HG02973 (cell line): ENCODE data around the gene LSM5.
A peak's percentile ranks its signal among the peaks of the same experiment; 100 is the strongest.
"Not testable (repeated sequence)": the region's sequence is repeated elsewhere in the genome, so short reads cannot be mapped to it uniquely, and the experiment has no call there.

Source experiments
- ATAC-seq: cut with Tn5 transposase; IDR thresholded peaks from one replicate; pipeline ENCODE4 v1.9.1; 2021; ENCODE audit warnings: moderate library complexity; ENCODE audit not compliant: unreplicated experiment

The LSM5 gene

DNA sequence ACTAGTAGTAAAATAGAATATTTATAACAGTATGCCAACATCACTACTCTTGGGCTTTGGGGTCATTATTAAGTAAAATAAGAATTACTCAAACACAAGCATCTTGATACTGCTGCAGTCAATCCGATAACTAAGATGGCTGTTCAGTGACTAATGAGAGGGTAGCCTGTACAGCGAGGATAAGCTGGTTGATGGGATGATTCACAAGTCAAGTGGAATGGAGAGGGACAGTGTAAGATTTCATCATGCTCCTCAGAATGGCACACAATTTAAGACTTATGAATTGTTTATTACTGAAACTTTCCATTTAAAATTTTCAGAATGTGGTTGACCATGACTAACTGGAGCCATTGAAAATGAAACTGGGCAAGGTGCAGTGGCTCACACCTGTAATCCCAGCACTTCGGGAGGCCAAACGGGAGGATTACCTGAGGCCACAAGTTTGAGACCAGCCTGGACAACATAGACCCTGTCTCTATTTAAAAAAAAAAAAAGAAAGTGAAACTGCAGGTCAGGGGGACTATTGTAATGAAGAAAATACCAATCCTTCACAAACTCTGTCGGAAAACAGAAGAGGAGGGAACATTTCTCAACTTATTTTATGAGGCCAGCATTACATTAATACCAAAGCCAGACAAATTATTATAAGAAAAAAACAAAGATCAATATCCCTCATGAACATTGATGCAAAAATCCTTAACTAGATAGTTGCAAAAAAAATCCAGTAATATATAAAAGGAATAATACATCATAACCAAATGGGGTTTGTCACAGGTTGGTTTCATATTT lies 16.3 kb upstream of the LSM5 start:
- peak; percentile 70 for ATAC-seq

DNA sequence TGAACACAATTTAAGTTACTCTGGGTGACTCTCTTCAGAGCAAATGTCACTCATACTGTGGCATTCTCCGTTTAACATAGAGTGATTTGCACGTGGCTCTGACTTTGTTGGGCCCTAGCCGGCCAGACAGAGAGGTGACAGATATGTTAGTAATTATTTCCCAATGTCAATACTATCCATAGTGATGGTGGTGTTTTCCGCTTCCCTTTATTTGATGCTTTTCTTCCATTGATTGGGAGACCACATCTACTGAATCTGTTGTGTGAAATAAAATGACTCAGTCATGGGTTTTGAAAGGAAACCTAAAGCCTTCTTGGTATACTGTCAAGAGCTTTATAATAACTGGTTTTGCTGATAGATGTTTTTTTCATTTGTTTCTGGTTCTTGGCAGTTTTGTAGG lies 12.5 kb upstream of the LSM5 start:
- no peak for ATAC-seq

DNA sequence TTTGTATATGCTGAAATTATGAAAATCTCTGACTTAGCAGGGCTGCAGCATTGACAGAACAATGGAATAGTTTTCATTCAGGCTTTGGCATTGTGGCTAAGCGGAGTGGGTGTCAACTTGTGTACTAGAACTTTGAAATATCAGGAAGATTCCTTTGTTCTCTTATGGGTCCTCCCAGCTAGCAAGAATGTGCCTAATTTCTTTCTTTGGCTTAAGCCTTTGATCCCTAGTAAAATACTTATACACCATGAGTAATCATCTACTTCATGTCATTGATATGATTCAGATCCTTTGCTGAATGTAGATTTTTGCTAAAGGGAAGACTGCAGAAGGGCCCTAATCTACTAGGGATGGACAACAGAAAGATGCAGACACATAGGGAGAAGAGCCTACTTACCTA lies 11.3 kb upstream of the LSM5 start:
- ATAC-seq = no peak

DNA sequence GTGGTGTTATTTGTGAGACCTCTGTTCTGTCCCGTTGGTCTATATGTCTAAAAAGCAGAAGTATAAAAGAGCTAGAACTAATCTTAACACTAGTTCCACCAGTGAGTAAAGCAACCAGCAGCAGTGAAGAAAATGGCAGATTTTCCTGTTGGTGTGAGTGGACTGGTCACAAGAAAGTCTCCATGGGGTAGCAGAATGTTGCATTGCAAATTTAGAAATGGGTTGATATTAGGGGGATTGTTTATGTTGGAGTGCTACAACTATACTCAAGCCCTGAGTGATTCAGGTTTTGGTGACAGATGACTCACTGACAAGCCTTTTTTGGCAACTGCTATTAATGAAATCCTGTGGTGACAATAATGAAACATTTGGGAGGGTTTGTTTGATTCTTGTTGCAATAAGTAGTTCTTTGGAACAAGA lies 10.8 kb upstream of the LSM5 start:
- peak; percentile 57 for ATAC-seq

DNA sequence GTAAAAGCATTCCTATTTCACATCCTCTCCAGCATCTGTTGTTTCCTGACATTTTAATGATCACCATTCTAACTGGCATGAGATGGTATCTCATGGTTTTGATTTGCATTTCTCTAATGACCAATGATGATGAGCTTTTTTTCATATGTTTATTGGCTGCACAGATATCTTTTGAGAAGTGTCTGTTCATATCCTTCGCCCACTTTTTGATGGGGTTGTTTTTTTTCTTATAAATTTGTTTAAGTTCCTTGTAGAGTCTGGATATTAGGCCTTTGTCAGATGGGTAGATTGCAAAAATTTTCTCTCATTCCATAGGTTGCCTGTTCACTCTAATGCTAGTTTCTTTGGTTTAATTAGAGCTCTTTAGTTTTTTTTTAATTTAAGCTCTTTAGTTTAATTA lies 10.0 kb upstream of the LSM5 start:
- ATAC-seq = not testable (repeated sequence)

DNA sequence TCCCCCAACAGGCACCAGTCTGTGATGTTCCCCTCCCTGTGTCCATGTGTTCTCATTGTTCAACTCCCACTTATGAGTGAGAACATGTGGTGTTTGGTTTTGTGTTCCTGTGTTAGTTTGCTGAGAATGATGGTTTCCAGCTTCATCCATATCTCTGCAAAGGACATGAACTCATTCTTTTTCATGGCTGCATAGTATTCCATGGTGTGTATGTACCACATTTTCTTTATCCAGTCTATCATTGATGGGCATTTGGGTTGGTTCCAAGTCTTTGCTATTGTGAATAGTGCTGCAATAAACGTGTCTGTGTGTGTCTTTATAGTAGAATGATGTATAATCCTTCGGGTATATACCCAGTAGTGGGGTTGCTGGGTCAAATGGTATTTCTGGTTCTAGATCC lies 9.6 kb upstream of the LSM5 start:
- not testable (repeated sequence) for ATAC-seq

DNA sequence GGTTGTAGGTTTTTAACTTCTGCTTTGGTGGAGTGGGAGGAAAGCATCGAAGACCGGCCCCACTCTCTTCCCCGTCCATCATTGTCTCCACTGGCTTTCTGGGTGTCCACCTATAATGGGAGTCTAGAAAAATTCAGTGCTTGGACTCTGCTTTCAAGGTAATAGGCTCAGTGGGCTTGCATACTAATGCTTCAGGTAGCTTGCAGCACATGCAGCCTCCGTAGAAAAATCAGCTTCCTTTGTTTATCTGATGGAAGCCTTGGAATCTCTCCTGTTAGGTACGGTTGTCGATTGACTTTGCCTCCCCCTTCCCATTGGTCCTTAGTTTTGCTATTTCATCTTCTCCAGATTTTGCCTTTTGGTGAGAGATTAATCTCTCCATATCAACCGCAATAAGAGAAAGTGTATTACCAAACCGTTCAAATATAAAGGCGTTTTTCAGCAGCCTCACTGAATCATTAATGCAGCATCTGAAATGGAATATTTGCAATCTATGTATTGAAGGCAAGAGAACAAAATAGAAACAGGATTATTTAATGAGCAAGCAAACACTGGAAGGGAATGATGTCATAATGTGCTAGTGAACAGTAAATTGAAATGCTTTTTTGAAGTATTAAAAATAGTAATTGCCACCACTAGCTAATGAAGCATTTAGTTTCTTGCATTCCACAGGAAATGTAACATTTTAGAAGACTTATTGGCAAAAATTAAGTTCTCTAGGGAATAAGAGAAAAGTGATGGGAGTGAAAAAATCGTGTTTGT lies 6.1 kb upstream of the LSM5 start:
- no peak for ATAC-seq

DNA sequence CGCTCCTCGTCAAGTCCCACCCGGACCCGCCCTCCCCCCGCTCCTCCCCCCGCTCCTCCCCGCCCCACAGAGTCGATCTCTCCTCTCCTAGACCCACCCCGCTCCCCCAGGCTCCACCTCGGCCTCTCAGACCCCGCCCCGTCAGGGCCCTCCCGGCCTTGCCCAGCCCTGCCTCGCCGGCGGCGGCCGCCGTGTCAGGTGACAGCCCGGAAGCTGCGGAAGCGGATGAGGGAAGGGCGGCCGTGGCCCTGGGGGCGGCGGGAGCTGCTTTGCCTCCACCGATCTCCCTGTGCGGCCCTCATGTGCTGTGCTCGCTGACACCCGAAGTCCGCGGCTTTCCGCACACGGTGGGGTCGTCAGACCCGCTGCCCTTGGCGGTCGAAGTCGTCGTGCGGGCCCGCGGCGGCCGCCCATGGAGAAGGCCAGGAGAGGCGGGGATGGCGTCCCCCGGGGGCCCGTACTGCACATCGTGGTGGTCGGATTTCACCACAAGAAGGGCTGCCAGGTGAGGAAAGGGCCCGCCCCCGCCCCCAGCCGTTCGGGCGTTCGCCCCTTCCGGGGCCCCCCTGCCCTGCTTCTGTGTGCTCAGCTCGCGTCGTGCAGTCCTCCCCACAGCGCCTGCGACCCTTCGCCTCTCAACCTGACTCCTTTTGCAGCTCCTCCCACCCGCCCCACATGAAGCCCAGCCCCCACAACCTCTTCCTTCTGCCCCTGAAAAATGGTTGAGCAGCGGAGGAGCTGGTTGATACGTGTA lies 5.3 kb upstream of the LSM5 start, which contains the start of gene AVL9:
Gene AVL9, plus strand, starts transcription at position 192 of the 754 bp plus-strand sequence. Its CDS starts 221 bp downstream, at position 413.
- ATAC-seq = peak; percentile 95

DNA sequence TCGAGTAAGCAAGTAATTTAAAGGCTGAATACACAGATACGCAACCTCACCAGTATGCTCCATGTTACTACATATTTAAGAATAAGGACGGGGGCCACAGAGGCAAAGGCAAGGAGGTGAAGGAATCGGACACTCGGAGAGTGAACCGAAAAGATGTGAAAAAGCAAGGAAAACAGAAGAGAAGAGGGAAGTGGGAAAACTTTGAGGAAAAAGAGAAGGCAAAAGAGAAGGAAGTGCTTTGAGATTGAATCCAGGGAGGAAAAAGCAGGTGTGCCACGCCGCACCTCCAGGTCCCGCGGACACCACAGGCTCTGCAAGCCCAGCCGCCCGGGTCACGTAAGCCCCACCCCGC lies 4.7 kb upstream of the LSM5 start:
- ATAC-seq = no peak

DNA sequence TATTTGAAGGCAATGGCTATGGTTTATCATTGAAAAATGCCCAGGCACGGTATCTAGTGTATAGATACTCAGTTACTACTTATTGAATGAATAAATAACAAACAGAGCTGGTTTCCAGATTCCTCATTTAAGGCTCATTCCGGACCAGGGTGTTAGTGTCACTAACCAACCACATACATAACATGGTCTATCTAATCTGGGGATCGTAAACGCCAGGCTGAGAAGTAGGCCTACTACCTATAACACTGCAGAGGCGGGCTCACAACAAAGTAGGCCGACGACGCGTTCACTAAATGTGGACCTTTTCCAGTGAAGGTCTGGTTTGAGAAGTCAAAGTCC lies 423 bp downstream of the LSM5 start:
- no peak for ATAC-seq

DNA sequence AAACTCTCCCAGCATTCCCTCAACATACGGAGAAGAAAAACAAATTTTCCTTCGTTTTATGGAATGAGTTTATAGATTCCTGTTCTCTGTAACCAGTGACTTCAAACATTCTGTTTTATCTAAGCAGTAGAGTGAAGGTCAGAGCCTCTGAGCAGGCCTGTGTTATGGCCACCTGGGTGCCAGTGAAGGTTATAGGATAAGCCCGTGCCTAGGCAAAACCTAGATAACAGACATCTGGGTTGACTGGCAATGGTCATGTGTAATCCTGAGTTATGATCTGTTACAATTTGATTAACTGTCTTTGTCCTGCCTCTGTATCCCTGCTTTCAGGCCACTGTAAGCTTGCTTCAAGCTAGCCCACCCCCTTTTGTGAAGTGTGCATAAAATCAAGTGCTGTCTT lies 8.3 kb downstream of the LSM5 start:
- ATAC-seq = no peak

DNA sequence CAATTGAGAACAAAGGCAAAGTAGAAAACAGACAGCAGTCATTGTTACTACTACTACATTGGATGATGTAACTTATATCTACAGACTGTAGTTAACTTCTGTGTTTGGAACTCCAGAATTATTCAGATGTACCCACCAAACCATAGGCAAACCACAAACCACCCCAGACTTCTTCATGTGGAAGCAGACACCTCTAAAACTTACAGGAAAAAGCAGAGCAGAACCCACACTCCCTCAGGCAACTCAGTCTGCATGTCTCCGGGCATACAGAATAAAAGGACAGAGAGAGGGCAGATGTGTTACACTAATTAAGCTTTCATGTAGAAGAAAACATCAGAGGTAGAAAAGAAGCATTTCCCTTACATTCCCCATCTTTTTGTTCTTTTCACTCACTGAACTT lies 9.0 kb downstream of the LSM5 start:
- ATAC-seq = no peak

DNA sequence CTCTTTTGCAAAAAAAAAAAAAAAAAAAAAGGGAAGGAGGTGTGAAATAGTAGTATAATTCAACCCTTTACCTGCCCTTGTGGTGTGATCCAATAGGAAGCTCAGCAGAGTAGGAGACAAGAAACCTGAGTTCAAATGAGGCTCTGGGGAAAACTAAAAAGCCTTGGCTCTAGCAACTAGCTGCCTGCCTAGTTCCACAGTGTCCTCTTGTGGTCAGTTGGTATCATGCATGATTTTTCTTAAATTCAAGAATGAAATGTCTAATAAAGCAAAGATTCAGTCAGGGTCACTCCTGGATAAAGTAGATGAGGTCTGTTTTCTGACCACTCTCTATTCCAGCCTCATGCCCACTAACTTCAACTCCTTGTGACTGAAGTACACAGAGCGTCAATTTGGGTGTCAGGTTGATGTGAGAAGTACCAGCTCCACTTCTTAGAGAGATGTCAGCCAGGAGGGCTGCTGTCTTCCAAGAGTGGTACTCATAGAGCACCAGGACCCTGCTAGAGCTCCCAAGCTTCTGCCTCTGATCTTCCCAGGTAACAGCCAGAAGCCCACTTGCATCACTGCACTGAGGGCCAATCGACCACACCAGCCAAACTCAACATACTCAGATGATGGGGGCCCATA lies 10.5 kb downstream of the LSM5 start:
- ATAC-seq = no peak

DNA sequence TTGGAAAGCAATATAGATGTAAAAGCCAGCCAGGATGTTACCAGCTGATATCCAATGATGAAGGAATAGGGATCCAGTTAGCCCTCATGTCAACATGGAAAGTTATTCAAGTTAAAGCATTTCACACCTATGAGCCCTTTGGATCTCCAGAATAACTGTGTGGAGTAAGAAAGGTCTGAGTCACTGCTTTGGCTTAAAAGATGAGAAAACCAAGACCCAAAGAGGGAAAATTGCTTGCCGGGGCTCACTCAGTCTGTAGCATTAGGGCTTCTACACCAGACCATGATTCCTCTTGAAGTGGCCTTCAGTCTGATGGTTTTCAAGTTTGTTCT lies 12.6 kb downstream of the LSM5 start:
- no peak for ATAC-seq

DNA sequence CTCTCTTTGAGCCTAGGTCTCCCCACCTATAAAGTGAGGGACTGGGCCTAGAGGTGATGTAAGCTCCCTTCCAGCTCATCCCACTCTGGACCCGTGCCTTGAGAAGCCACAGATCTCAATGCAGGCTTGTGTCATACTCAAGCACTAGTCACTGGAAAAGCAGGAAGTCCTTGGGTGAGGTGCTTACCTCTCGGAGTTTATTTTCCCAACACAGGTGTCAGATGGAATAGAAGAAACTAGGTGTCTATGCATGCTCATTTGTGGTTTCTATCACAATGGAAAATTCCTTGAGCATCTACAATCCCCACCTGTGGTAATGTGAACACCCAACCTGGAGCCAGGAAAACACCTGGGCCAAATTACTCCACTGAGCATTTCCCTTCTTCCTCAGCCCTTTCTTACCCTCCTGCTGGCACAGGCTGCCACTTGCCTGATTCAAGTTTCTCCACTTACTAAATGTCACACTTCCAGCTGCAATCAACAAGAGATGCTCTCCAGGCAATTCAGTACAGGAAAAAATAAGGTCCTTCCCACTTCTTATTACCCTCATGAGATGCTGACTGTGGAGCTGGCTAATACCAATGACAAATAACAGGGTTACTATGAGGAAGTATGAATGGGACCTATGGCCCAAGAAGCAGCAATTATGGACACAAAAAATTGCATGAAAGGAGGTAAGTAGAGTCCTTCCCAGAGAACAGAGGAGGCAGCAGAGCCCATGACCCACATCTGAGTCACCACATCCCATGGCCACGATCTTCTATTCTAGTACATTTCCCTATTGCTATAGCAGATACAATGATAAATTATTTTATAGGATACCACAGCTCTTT lies 13.1 kb downstream of the LSM5 start:
- no peak for ATAC-seq

DNA sequence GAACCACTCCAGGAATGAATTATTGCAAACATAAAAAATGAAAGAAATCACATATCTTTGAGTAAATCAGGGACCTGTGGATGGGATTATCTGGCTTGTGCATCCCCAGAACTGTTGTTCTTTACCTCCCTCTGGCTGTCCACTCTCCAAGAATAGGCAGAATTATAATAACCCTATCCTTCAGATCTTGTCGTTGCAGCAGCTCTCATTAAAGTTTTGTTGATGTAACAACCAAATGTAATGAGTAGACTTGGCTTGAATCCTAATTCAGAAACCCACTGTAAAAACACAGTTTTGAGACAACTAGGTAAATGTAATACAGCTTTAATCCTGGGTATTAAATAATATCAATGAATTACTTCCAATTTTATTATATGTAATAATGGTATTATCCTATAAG lies 16.2 kb downstream of the LSM5 start:
- no peak for ATAC-seq

DNA sequence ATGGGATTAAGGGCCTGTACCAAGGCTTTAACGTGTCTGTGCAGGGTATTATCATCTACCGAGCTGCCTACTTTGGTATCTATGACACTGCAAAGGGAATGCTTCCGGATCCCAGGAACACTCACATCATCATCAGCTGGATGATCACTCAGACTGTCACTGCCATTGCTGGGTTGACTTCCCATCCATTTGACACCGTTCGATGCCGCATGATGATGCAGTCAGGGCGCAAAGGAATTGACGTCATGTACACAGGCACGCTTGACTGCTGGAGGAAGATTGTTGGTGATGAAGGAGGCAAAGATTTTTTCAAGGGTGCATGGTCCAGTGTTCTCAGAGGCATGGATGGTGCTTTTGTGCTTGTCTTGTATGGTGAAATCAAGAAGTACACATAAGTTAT lies 18.2 kb downstream of the LSM5 start:
- no peak for ATAC-seq

DNA sequence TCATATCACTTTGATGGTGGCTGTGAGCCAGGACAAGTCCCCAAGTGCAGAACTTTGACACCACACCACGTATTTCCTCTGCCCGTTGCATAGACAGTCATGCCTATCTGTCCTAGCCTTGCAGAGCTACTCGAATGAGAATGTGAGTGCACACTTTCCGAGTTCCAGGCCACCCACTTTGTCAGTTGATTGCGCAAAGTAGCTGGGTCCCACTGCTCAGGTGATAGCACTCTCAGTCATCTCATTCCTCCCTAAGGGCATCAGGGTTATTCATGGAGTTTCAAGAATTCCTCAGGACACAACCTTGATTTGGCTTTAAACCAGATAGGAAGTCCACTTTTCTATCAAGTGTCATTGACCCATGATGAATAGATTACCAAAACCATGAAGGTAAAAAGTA lies 19.3 kb downstream of the LSM5 start:
- ATAC-seq = no peak

DNA sequence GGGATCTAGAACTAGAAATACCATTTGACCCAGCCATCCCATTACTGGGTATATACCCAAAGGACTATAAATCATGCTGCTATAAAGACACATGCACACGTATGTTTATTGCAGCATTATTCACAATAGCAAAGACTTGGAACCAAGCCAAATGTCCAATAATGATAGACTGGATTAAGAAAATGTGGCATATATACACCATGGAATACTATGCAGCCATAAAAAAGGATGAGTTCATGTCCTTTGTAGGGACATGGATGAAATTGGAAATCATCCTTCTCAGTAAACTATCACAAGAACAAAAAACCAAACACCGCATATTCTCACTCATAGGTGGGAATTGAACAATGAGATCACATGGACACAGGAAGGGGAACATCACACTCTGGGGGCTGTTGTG lies 20.2 kb downstream of the LSM5 start:
- ATAC-seq = not testable (repeated sequence)

DNA sequence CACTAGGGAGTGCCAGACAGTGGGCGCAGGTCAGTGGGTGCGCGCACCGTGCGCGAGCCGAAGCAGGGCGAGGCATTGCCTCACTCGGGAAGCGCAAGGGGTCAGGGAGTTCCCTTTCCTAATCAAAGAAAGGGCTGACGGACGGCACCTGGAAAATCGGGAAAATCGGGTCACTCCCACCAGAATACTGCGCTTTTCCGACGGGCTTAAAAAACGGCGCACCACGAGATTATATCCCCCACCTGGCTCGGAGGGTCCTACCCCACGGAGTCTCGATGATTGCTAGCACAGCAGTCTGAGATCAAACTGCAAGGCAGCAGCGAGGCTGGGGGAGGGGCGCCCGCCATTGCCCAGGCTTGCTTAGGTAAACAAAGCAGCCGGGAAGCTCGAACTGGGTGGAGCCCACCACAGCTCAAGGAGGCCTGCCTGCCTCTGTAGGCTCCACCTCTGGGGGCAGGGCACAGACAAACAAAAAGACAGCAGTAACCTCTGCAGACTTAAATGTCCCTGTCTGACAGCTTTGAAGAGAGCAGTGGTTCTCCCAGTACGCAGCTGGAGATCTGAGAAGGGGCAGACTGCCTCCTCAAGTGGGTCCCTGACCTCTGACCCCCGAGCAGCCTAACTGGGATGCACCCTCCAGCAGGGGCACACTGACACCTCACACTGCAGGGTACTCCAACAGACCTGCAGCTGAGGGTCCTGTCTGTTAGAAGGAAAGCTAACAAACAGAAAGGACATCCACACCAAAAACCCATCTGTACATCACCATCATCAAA lies 25.4 kb downstream of the LSM5 start:
- ATAC-seq = not testable (repeated sequence)
